C4-2B (cell line): ENCODE data around the gene OXLD1.

ENCODE experiments used
- CTCF ChIP-seq: fragments of 450-650 bp; conservative IDR thresholded peaks from 2 replicates; pipeline ENCODE4 v1.5.1; 2017; ENCODE audit warnings: mild to moderate bottlenecking
- ZFX ChIP-seq: fragments of 450-650 bp; IDR thresholded peaks from 2 replicates; pipeline ENCODE4 v1.6.1; 2017

GRCh38 chr17:81631482-81631881 lies 34.9 kb downstream of the OXLD1 start:
- TF ChIP-seq CTCF: no peak
- no peak for TF ChIP-seq ZFX
